Rectal smooth muscle tissue (tissue), 1 donor: Measurements from ENCODE around the gene CYB561D2.

Experiments used
- H3K27ac ChIP-seq: one replicate; pipeline ENCODE4 v1.7.0; 2013; ENCODE audit warnings: low read depth, low read length, inconsistent platforms
- H3K27me3 ChIP-seq: one replicate; pipeline ENCODE4 v1.7.0; 2013; ENCODE audit warnings: low read length; ENCODE audit not compliant: control insufficient read depth, insufficient read depth
- H3K36me3 ChIP-seq: one replicate; pipeline ENCODE4 v1.7.0; 2013; ENCODE audit warnings: low read length; ENCODE audit not compliant: control insufficient read depth, insufficient read depth
- H3K4me1 ChIP-seq: one replicate; pipeline ENCODE4 v1.7.0; 2013; ENCODE audit warnings: low read length; ENCODE audit not compliant: control insufficient read depth, insufficient read depth
- H3K4me3 ChIP-seq: one replicate; pipeline ENCODE4 v1.7.0; 2013; ENCODE audit warnings: low read length
- H3K9ac ChIP-seq: one replicate; pipeline ENCODE4 v1.7.0; 2013; ENCODE audit warnings: low read length

Gene CYB561D2

GRCh38 chr3:50353245-50354004 lies 2.8 kb downstream of the CYB561D2 start:
- H3K27ac ChIP-seq: no peak overlapping the region
- no peak overlapping the region for H3K9ac ChIP-seq
- H3K27me3 ChIP-seq: no peaks in the 10 kb centered on the region
- H3K4me3 ChIP-seq: no peak overlapping the region
- H3K36me3 ChIP-seq: peaks cover 23% of the 10 kb centered on the region
- peaks cover 40% of the 10 kb centered on the region for H3K4me1 ChIP-seq

DNA sequence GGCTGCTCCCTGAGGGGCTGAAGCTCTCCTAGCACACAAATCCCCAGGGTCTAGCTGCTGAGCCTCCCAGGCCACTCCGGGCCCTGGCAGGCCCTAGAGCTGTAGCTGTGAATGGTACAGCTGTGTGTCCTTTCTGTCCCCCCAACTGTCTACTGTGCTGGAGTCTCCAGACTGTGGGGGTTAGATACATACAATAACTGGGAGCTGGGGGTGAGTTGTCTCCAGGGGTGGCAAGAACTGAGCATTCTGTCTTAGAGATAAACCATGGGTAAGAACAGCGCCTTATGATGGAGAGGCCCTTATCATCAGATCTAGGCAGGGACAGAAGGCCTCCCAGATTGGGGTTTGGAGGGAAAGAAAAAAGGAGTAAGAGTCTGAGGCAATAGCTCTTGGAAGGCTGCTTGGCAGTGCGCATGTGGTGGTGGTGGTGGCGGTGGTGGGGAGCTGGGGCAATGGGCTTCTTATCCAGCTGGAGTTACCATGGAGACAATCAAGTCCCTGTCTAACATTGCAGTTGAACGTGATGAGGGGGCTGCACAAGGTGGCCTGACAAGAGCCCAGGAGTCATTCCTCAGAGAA lies 3.6 kb downstream of the CYB561D2 start:
- H3K27ac ChIP-seq: no peak overlapping the region

GRCh38 chr3:50354850-50355249 lies 4.2 kb downstream of the CYB561D2 start:
- H3K27me3 ChIP-seq: no peaks in the 10 kb centered on the region
- H3K27ac ChIP-seq: no peak overlapping the region
- no peak overlapping the region for H3K9ac ChIP-seq
- H3K4me3 ChIP-seq: no peak overlapping the region
- peaks cover 18% of the 10 kb centered on the region for H3K36me3 ChIP-seq
- peaks cover 42% of the 10 kb centered on the region for H3K4me1 ChIP-seq

More for the DNA sequence above, 3.6 kb downstream of the CYB561D2 start:
- Histone ChIP-seq H3K27me3 (no peaks in the 10 kb centered on the region), H3K4me1 (peaks cover 42% of the 10 kb centered on the region), H3K9ac (no peak overlapping the region), H3K36me3 (peaks cover 18% of the 10 kb centered on the region), H3K4me3 (no peak overlapping the region)

DNA sequence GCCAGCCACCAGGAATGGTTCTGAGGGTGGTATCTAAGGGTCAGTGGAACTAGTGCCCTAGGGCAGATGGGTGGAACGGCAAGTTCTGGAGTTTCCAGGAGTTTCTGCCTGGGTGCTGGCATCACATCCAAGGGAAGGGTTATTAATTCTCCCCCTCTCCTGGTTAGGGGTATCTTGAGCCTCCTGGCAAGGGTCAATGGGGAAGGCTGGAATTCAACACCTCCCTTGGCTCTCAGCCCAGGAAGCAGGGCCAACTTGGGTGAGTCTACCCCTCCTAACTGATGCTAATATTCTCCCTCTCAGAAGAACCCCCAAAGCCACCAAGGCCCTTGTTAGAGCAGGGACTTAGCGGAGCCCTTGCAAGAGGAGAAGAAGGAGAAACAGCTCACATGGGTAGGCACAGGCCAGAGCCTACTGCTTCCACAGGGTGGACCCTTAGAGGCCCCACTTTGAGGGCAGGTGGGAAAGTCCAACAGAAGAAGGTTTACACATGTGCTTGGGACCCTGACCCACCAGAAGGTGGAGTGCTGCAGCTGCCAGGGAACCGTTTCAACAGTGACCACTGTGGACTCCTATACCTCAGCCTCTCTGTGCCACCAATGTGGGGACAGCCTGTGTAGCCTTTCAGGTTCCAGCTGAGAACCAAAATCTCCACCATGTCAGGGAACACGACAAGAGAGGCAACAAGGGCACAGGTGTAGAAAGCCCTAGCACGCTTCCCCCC lies 5.3 kb downstream of the CYB561D2 start:
- Histone ChIP-seq H3K27ac (no peak overlapping the region), H3K9ac (peak overlapping the region; percentile 7), H3K27me3 (no peaks in the 10 kb centered on the region), H3K4me1 (peaks cover 37% of the 10 kb centered on the region), H3K4me3 (peak overlapping the region; percentile 11), H3K36me3 (peaks cover 18% of the 10 kb centered on the region)

DNA sequence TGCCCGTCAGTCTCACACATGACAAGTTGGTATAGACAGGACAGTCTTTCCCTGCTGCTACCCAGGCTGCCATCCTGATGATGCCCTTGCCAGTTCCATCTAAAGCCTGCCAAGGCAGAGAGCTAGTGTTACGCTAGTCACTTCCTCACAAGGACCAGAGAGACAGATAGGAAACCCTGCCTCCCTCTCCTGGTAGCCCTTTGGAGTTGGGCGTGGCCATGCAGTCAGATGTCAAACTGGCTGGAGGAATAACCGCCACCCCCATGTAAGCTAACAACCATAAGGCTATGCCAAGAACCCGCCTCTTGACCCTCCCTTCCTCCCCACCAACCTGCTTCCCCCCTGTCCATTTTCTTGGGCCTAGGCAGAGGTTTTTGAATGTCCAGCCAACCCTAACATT lies 5.9 kb downstream of the CYB561D2 start:
- no peak overlapping the region for H3K9ac ChIP-seq

GRCh38 chr3:50357481-50357880 lies 6.8 kb downstream of the CYB561D2 start:
- Histone ChIP-seq H3K27me3 (no peaks in the 10 kb centered on the region), H3K36me3 (peaks cover 18% of the 10 kb centered on the region), H3K4me1 (peaks cover 30% of the 10 kb centered on the region), H3K27ac (no peak overlapping the region), H3K4me3 (peak overlapping the region; percentile 95), H3K9ac (peak overlapping the region; percentile 39)

More for the DNA sequence above, 5.9 kb downstream of the CYB561D2 start:
- Histone ChIP-seq H3K27ac (no peak overlapping the region), H3K27me3 (no peaks in the 10 kb centered on the region), H3K4me3 (peak overlapping the region; percentile 11), H3K4me1 (peaks cover 32% of the 10 kb centered on the region), H3K36me3 (peaks cover 18% of the 10 kb centered on the region)

GRCh38 chr3:50358355-50358910 lies 7.8 kb downstream of the CYB561D2 start:
- Histone ChIP-seq H3K27me3 (no peaks in the 10 kb centered on the region), H3K27ac (peak overlapping the region; percentile 92), H3K36me3 (peaks cover 12% of the 10 kb centered on the region), H3K4me3 (peak overlapping the region; percentile 95), H3K4me1 (peaks cover 30% of the 10 kb centered on the region), H3K9ac (peak overlapping the region; percentile 96)

GRCh38 chr3:50358911-50359759 lies 8.5 kb downstream of the CYB561D2 start, which contains the start of gene TMEM115:
Gene TMEM115 (minus strand): TSS chr3:50359521. CDS start chr3:50359063, 458 bp downstream.
- H3K36me3 ChIP-seq: peaks cover 10% of the 10 kb centered on the region
- H3K4me1 ChIP-seq: peaks cover 30% of the 10 kb centered on the region
- H3K27ac ChIP-seq: peak within 1 kb of the TSS; percentile 92
- H3K4me3 ChIP-seq: peak within 1 kb of the TSS; percentile 95
- peak within 1 kb of the TSS; percentile 96 for H3K9ac ChIP-seq
- H3K27me3 ChIP-seq: no peaks in the 10 kb centered on the region

GRCh38 chr3:50359760-50360110 lies 9.1 kb downstream of the CYB561D2 start:
- no peak overlapping the region for H3K27ac ChIP-seq
- no peaks in the 10 kb centered on the region for H3K27me3 ChIP-seq
- peaks cover 32% of the 10 kb centered on the region for H3K4me1 ChIP-seq
- H3K4me3 ChIP-seq: peak overlapping the region; percentile 60
- no peak overlapping the region for H3K9ac ChIP-seq
- peaks cover 7% of the 10 kb centered on the region for H3K36me3 ChIP-seq

GRCh38 chr3:50364573-50365079 lies 14.0 kb downstream of the CYB561D2 start:
- Histone ChIP-seq H3K27me3 (peaks cover 2% of the 10 kb centered on the region), H3K4me3 (peak overlapping the region; percentile 61), H3K36me3 (no peaks in the 10 kb centered on the region), H3K4me1 (peaks cover 4% of the 10 kb centered on the region), H3K9ac (peak overlapping the region; percentile 10), H3K27ac (peak overlapping the region; percentile 65)

DNA sequence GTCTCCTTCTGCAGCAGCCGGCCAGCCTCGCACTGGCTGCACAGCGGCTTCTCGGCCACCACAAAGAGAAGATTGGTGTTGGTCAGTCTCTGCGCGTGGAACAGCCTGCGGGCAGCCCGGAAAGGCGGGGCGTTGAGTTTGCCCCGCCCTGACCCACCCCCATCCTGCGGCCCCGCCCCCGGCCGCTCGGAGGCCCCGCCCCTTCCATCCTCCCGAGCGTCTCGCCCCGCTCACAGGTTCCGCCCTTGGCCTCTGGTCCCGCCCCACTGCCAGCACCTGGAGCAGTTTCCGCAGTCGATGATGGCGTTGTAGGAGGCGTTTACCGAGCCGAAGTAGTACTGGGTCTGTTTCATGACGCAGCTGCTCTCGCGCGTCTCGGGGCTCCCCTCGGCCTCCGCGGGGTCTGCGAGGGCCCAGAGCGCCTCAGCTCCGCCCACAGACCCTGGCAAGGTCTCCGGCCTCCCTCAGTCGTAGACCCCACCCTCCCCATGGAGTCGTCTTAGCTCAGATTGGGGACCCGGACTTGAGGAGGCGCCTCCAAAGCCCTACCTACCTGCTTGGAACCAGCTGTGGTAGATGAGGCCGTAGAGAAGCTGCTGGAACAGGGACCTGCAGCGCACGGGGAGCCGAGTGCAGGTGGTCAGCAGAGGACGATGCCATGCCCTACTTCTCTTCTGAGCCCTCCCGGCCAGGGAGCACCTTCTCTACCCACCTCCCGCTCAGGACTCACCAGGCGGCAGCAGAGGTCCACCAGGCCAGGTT lies 14.6 kb downstream of the CYB561D2 start:
- H3K27ac ChIP-seq: peak overlapping the region; percentile 65
- no peaks in the 10 kb centered on the region for H3K36me3 ChIP-seq
- peak overlapping the region; percentile 75 for H3K9ac ChIP-seq

More for the DNA sequence above, 14.6 kb downstream of the CYB561D2 start:
- Histone ChIP-seq H3K4me3 (peak overlapping the region; percentile 77), H3K4me1 (peaks cover 2% of the 10 kb centered on the region), H3K27me3 (peaks cover 3% of the 10 kb centered on the region)
